Activated CD4-positive, alpha-beta T cell treated with anti-CD3 and anti-CD28 coated beads, Interleukin-2, amount 50 U/mL, for 4 hours (primary cell): ENCODE measurements around the gene DYSF.

ENCODE experiments used
- DNase-seq, 2 experiments: peaks; one replicate each; pipeline ENCODE4 v3.0.0-alpha.2; 2020

The DYSF gene

DNA sequence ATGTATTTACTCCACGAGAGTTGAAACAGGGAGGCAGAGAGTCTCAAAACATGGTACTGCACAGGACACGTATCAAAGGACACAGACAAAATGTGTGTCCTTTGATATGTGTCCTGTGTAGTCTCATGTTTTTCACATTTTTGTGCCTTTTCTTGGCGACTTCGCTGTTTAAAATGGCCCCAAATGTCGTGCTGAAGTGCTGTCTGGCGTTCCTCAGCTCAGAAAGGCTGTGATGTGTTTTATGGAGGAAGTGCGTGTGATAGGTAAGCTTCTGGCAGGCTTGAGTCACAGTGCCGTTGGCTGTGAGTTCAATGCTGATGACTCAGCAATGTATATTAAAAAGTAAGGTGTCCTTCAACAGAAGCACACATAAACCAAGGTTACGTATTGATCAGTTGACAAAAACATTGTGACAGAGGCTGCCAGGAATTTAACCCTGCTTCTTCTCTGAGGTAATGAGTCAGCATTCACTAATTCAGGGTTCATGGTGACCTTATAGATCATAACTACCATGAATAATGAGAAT is 78.2 kb downstream of the DYSF start:
- no peak for DNase-seq

- no peak for DNase-seq
These were observed 79.0 kb downstream of the DYSF start for GRCh38 chr2:71532327-71532726.

GRCh38 chr2:71534201-71534600 is 80.8 kb downstream of the DYSF start:
- no peak for DNase-seq

GRCh38 chr2:71534826-71535225 is 81.5 kb downstream of the DYSF start:
- DNase-seq: no peak

GRCh38 chr2:71535526-71535925 is 82.2 kb downstream of the DYSF start:
- no peak for DNase-seq

- no peak for DNase-seq
These were observed 82.9 kb downstream of the DYSF start for GRCh38 chr2:71536226-71536671.

GRCh38 chr2:71538241-71538640 is 84.9 kb downstream of the DYSF start:
- DNase-seq: no peak

DNA sequence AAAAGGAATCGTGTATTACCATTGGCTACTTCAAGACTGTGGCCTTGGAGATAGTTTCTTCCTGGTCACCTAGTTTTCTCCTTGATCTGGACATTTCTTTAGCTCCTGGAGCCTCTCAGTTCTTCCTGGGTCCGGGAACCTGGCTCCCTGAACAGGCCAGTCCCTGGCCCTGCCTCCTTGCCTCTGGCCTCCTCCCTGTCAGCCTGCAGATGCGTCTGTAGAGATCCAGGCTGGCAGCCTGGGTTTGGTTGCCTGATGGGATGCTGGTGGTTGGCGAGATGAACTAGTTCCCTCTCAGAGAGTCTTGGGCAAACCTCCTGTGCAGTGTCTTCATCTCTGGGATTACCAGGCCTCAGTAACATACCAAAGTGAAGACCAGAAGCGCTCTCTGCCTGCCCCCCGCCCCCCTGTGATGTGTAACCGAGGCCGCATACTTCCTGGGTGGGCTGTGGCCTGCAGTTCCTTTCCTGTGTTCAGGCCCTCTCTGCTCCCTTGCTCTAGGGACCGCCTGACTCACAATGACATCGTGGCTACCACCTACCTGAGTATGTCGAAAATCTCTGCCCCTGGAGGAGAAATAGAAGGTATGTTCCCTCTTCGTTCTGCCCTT is 85.4 kb downstream of the DYSF start:
- no peak for DNase-seq

DNA sequence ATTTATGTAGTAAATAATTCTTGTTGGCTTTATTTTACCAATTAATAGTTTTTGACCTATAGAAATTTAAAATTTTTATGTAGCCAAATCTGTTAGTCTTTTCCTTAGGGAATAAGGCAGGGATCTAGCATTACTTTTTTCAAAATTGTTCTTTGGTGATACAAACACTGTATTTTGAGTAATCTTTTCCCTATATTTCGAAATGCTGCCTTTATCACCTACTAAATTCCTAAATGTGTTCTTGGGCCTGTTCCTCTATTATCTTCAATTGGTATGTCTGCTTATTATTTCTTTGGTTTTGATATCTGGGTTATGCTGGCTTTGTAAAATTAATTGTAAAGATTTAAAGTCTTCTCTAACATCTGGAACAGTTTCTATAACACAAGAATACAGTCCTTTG is 87.5 kb downstream of the DYSF start:
- no peak for DNase-seq

GRCh38 chr2:71544919-71545571 is 91.7 kb downstream of the DYSF start:
- DNase-seq: no peak

DNA sequence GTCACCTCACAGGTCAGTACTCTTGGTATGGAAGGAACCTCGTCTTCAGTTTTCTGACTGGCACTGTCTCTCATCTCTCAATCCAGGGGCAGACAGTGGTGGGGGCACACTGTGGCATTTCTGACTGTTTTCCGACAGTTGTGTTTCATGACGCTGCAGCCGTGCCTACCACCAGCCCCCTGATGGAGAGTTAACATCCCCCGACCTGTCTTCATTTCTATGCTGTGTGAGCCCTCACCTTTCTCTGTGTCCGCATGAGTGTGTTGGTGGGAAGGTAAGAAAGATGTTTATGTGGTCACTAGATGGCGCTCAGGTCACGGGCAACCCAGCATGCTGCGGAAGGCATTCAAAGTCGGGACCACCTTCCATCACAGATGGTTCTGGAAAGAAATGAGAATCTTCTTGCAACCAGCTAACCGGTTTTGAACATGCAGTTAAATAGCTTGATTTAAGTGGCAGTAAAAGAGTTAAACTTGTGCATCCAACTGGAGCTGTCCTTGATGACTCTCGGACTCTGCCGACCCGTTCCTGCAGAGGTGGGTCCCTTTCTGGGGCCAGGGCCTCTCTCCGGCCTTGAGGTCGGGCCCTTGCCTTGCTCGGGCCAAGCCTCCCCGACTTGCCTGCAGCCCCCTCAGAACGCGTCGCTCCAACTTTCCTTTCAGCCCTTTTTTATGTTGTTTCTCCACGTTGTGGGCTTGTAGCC is 92.4 kb downstream of the DYSF start:
- peak; percentile 7 to 8 for DNase-seq

DNA sequence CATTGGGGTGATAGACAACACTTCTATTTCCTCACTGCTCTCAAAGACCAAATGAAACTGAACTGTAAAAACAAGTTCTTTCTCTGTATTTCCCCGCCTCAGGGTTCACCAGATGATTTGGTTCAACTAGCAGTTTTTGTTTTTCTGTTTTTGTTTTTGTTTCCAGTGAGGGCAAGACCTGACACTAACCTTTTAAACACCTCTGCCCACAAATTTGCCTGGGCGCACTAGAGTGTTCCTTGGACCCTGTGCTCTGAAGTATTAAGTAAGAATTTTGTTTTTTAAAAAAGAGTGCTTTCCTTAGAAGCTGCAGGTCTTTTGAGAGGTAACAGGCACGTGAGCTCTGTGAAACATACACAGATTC is 92.9 kb downstream of the DYSF start:
- DNase-seq: no peak

GRCh38 chr2:71546777-71547281 is 93.5 kb downstream of the DYSF start:
- DNase-seq: no peak

DNA sequence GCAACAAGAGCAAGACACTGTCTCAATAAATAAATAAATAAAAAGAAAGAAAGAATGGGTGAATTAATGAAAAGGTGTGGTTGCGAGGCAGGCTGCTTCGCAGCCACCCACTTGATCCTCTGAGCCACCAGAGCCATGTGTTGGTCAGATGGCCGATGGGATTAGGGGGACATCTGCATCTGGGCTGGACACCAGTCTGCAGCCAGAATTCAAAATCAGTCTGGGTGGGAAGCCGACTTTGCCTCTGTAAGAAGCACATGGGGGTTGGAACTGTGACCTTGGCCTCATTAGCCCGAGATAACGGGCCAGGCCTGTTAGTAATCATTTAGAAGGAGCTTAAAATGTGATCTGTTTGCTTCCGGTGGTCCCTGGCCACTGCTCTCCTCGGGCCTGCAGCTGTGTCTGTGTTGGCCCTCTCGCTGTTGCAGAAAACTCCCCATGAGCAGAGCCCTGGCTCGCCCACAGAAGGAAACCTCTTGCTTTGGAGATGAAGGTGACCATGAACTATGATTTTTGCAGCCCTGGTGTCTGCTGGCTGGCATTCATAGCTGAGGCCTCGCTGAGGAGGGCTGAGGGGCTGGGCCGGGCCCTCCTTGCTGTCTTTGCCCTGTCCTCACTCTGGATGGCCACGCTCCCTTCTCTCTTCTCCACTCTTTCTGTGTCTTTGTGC is 94.4 kb downstream of the DYSF start:
- DNase-seq: no peak

DNA sequence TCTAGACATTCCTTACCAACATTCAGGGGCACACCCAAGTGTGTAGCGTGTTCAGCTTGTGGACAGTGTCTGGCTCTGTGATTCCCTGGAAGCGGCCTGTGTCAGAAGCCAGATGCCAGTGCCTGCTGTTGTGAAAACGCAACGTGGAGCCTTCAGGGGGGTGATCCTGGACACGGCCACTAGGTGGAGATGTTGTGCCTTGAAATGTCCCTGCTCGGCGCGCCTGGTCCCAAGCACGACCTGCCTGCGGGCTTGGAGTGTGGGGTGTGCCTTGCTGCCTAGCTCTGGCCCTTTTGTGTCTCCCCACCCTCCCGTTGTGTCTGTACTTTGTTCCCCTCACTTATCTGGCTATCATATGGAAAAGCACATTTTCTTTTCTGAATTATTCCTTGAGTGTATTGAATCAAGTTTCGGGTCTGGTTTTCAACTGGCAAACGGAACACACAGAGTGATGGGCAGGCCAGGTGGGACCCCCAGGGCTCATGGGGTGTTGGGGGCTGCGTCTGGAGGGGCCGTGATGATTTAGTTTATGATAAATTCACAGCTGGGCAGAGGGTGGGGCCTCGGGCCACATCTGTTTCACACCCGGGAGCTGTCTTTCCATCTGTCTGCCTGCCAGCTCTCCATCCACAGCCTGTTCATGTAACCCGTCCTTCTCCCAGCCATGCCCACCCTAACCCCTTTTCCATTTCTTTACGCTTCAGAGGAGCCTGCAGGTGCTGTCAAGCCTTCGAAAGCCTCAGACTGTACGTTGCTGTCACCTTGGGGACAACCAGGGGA is 95.5 kb downstream of the DYSF start:
- DNase-seq: peak; percentile 56 to 62

DNA sequence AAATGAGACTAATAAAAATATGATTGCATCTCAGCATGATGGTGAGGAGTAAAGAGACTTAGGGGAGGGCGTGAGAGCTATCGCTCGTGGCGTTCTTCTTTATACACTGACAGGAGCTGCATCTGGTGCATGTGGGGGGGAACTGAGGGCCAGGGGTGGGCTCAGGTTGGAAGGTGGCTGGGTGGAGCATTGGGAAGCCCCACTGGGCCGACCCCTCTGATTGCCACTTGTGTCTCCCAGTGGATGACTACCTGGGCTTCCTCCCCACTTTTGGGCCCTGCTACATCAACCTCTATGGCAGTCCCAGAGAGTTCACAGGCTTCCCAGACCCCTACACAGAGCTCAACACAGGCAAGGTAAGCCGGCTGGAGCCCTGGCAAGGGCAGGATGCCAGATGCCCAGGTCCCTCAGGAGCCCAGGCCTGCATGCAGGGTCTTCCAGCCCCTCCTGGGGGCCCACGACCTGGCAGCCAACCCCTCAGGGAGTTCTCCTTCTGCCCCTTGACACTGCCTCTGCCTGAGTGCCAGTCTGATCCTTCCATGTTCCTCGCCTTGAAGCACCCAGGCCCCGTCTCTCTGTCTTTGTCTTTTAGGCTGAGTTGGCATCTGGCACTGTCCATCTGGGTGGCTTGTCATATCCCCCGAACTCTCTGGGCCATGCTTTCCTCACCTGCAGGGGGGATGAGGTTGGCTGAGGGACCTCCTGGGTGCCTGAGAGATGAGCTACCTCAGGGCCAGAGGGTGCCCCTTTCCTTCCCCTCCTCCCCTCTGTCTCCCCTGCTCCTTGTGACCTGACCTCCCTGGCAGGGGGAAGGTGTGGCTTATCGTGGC is 97.7 kb downstream of the DYSF start:
- DNase-seq: no peak

GRCh38 chr2:71551631-71551915 is 98.2 kb downstream of the DYSF start:
- no peak for DNase-seq

- DNase-seq: no peak
These were observed 99.0 kb downstream of the DYSF start for GRCh38 chr2:71552356-71552755.

DNA sequence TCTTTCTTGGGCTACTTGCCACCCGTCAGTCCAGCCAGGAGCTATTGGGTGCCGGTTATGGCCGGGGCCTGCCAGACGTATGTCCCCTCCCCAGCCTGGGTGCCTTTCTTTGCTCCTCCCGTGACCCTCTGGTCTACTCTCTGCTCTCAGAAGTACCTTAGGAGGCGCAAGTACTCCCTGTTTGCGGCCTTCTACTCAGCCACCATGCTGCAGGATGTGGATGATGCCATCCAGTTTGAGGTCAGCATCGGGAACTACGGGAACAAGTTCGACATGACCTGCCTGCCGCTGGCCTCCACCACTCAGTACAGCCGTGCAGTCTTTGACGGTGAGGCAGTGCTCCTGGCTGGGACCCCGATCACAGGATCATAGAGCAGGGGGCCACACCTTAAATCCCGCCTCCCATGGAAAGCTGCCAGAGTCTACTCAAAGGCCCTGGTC is 99.5 kb downstream of the DYSF start:
- DNase-seq: no peak

- DNase-seq: no peak
These were observed 100.8 kb downstream of the DYSF start for GRCh38 chr2:71554028-71554705.

- DNase-seq: no peak
These were observed 101.3 kb downstream of the DYSF start for GRCh38 chr2:71554706-71555056.
